ENCODE measurements around the gene TKT. TPM values are rescaled to one million over a fixed set of nuclear protein-coding genes. Genes with fewer than 3 reads are reported as not detected.
A peak's percentile ranks its signal among the peaks of the same experiment; 100 is the strongest.

The TKT gene
- total RNA-seq, 1 donor from 2014 or later: 480 TPM

DNA sequence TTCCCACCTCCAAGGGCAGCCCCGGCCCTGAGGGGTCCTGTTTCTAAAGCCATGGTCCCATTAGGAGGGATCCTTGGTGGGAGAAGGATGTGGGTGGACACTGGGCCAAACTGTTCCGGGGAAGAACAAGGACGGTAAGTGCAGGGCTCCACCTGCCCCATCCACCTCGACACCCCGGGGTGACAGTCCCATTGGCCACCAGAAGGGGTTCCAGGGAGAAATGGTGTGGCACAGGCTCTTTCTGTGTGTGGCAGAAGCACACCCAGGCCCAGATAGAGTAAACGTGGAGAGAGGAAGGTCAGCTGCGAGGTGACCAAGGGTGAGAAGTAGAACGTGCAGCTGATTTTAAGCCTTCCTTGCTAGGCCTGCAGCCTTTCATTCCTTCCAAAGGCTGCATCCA lies 12.0 kb downstream of the TKT start:
- Mint-ChIP-seq H3K36me3 (ENCODE audit: unreplicated experiment) (peaks cover 36% of the 10 kb centered on the region), H3K4me1 (ENCODE audit: unreplicated experiment) (peaks cover 74% of the 10 kb centered on the region), H3K27ac (ENCODE audit: unreplicated experiment) (peak overlapping the region; percentile 84), H3K9me3 (ENCODE audit: unreplicated experiment) (no peaks in the 10 kb centered on the region), H3K4me3 (ENCODE audit: unreplicated experiment) (no peak overlapping the region), H3K27me3 (ENCODE audit: unreplicated experiment) (no peaks in the 10 kb centered on the region)
- TF ChIP-seq, protein P1, sequence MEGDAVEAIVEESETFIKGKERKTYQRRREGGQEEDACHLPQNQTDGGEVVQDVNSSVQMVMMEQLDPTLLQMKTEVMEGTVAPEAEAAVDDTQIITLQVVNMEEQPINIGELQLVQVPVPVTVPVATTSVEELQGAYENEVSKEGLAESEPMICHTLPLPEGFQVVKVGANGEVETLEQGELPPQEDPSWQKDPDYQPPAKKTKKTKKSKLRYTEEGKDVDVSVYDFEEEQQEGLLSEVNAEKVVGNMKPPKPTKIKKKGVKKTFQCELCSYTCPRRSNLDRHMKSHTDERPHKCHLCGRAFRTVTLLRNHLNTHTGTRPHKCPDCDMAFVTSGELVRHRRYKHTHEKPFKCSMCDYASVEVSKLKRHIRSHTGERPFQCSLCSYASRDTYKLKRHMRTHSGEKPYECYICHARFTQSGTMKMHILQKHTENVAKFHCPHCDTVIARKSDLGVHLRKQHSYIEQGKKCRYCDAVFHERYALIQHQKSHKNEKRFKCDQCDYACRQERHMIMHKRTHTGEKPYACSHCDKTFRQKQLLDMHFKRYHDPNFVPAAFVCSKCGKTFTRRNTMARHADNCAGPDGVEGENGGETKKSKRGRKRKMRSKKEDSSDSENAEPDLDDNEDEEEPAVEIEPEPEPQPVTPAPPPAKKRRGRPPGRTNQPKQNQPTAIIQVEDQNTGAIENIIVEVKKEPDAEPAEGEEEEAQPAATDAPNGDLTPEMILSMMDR (IDR thresholded peaks at IDR 0.05): no peak
- no peak for DNase-seq (ENCODE audit: extremely low spot score, unreplicated experiment)

DNA sequence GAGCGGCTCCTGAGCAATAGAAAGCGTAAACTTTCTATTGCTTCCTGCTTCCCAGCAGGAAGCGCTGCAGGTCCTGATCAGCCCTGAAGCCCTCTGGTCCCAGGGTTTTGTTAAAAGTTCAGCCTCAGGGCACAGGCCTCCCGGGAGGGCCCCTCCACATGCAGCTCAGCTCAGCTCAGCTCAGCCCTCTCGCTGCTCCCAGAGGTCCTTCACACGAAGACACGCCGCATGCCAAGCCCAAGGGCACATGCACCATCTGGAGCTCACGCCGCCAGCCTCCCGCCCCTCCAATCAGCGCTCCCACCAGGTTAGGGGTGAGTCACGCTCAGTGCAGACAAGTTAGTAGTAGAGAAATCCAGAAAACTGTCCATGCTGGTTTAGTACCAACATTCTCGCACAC lies 12.7 kb downstream of the TKT start:
- Mint-ChIP-seq H3K27me3 (ENCODE audit: unreplicated experiment) (no peaks in the 10 kb centered on the region), H3K36me3 (ENCODE audit: unreplicated experiment) (peaks cover 36% of the 10 kb centered on the region), H3K27ac (ENCODE audit: unreplicated experiment) (peak overlapping the region; percentile 84), H3K9me3 (ENCODE audit: unreplicated experiment) (no peaks in the 10 kb centered on the region), H3K4me3 (ENCODE audit: unreplicated experiment) (peak overlapping the region; percentile 5), H3K4me1 (ENCODE audit: unreplicated experiment) (peaks cover 74% of the 10 kb centered on the region)
- TF ChIP-seq, protein P1 (IDR thresholded peaks at IDR 0.05): peak; percentile 11
- DNase-seq (ENCODE audit: extremely low spot score, unreplicated experiment): peak; percentile 93

DNA sequence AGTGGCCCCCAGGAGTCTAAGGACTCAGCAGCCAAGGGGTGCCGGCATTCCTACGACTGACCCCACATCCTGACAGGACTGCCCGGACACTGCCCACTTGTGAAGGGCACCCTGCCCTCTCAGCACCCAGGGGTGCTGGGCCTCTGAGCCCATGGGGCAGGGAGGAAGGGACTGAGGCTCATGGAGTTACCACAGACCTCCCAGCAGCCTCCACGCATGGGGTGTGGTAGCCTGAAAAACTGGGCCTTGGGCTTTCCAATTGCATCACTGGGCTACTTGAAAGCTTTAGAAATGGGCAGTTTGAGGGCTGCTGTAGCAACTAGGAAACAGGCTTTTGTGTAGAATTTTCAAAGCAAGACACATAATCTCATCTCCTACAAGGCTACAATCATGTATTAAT lies 13.2 kb downstream of the TKT start:
- Mint-ChIP-seq H3K36me3 (ENCODE audit: unreplicated experiment) (peaks cover 34% of the 10 kb centered on the region), H3K4me1 (ENCODE audit: unreplicated experiment) (peaks cover 74% of the 10 kb centered on the region), H3K9me3 (ENCODE audit: unreplicated experiment) (no peaks in the 10 kb centered on the region), H3K4me3 (ENCODE audit: unreplicated experiment) (no peak overlapping the region), H3K27ac (ENCODE audit: unreplicated experiment) (peak overlapping the region; percentile 84), H3K27me3 (ENCODE audit: unreplicated experiment) (no peaks in the 10 kb centered on the region)
- DNase-seq (ENCODE audit: extremely low spot score, unreplicated experiment): no peak
- TF ChIP-seq, protein P1 (IDR thresholded peaks at IDR 0.05): no peak

DNA sequence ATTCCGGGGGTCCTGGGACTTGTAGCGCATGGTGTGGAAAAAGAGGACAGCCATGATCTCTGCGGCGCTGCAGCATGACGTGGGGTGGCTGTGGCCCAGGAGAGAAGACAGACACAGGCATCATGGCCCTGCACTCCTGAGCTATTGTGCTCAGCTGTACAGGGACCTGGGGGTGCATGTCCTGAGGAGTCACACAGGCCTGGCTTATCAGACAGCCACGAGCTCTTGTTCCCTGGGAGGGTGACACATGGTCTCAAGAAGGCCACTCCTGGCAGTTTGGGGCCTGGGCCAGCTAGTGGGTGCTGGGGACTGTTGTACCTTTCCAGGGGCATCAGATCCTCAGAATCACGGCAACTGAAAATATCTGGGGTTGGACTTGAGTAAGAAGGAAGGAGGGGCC lies 13.7 kb downstream of the TKT start:
- H3K4me1 Mint-ChIP-seq (ENCODE audit: unreplicated experiment): peaks cover 77% of the 10 kb centered on the region
- no peaks in the 10 kb centered on the region for H3K9me3 Mint-ChIP-seq (ENCODE audit: unreplicated experiment)
- TF ChIP-seq, protein P1 (IDR thresholded peaks at IDR 0.05): no peak
- DNase-seq (ENCODE audit: extremely low spot score, unreplicated experiment): no peak
- peaks cover 33% of the 10 kb centered on the region for H3K36me3 Mint-ChIP-seq (ENCODE audit: unreplicated experiment)
- H3K27me3 Mint-ChIP-seq (ENCODE audit: unreplicated experiment): no peaks in the 10 kb centered on the region
- H3K4me3 Mint-ChIP-seq (ENCODE audit: unreplicated experiment): no peak overlapping the region
- peak overlapping the region; percentile 84 for H3K27ac Mint-ChIP-seq (ENCODE audit: unreplicated experiment)

DNA sequence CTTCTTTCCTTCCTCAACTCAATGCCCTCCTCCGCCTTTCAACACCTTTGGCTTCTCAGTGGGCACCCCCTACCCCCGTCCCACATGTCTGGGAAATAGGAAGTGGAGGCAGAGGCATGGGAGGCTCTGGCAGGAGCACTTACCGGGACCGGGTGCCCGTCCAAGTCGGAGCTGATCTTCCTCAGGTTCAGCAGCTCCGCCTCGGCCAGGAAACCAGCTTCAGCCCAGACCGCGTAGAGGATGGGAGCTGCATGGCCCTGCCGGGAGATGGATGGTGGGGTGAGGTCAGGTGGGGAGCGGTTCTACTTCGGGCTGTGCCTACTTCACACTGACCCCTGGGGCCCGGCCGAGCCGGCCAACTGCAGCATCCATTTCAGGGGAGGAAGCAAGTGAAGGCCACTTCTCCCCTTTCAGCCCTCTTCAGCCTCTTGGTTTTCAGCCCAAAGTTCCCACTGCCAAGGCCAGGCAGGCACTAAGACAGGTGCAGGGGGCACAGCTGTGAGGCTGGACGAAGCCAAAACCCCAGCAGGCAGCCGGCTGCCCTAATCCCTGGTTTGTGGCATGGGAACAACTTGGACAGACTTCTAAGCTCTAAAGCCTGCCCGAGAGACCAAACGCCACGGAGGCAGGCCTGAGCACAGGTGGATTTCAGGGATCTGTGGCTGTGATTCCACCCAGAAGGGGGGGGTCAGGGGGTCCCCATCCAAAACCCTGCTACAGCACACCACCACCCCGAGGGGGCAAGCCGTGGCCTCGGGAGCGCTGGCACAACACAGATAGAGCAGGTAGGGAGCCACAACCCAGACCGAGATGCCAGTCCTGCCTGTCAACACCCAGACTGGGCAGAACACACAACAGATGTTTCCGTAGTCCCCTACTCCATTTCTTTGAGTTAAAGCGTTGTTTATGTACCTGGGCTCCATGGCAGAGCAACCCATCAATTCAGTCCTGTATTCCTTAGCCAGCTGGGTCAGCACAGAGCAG lies 14.5 kb downstream of the TKT start:
- H3K4me1 Mint-ChIP-seq (ENCODE audit: unreplicated experiment): peaks cover 81% of the 10 kb centered on the region
- peak overlapping the region; percentile 95 for H3K27ac Mint-ChIP-seq (ENCODE audit: unreplicated experiment)

More for the DNA sequence above, 14.5 kb downstream of the TKT start:
- H3K4me3 Mint-ChIP-seq (ENCODE audit: unreplicated experiment): no peak overlapping the region
- no peaks in the 10 kb centered on the region for H3K9me3 Mint-ChIP-seq (ENCODE audit: unreplicated experiment)
- peaks cover 35% of the 10 kb centered on the region for H3K36me3 Mint-ChIP-seq (ENCODE audit: unreplicated experiment)
- TF ChIP-seq, protein P1 (IDR thresholded peaks at IDR 0.05): no peak
- DNase-seq (ENCODE audit: extremely low spot score, unreplicated experiment): no peak
- no peaks in the 10 kb centered on the region for H3K27me3 Mint-ChIP-seq (ENCODE audit: unreplicated experiment)

Data from osteocyte (in vitro differentiated cells).